GM12875 (cell line): ENCODE measurements around the gene SDCCAG8.

ENCODE experiments used
- H3K4me3 ChIP-seq: one replicate; pipeline ENCODE4 v1.5.1; 2011; ENCODE audit warnings: low read depth, low read length, control low read depth
- TF ChIP-seq, protein P1 (sequence below): IDR thresholded peaks from 2 replicates; pipeline ENCODE4 v1.5.1; 2011; ENCODE audit warnings: low read depth, mild to moderate bottlenecking, control low read depth, inconsistent platforms, low read length, moderate library complexity, borderline replicate concordance; ENCODE audit not compliant: insufficient read depth

The SDCCAG8 gene

DNA sequence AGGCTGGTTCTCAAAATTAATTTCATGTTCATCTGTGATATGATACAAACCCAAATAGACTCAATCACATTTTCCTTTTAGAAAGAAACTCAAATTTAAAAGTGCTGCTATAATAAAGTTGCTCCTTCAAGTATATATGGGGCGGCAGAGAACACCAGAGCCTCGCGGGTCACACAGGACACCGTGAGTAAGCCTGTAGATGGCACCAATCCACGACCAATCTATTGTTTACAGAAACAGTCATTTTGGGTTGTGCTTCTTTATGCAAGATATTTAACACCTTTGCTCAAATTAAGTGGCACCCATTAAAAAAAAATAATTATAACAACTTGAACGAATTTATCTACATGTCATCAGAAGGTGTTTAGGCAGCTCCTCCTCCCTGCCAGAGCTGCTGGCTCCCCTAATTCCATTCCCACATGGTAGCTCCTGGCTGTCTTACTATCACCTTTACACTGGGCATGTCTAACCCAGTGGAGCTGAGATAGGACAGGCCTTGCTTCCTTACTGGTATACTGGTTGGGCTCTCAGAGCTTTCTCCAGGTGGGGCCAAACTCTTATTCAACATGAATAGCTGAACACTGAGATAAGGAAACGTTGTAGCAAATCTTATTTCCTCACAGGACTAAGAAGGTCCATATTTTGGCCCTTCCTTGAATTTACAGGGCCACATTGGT lies 287.0 kb downstream of the SDCCAG8 start:
- TF ChIP-seq, protein P1, sequence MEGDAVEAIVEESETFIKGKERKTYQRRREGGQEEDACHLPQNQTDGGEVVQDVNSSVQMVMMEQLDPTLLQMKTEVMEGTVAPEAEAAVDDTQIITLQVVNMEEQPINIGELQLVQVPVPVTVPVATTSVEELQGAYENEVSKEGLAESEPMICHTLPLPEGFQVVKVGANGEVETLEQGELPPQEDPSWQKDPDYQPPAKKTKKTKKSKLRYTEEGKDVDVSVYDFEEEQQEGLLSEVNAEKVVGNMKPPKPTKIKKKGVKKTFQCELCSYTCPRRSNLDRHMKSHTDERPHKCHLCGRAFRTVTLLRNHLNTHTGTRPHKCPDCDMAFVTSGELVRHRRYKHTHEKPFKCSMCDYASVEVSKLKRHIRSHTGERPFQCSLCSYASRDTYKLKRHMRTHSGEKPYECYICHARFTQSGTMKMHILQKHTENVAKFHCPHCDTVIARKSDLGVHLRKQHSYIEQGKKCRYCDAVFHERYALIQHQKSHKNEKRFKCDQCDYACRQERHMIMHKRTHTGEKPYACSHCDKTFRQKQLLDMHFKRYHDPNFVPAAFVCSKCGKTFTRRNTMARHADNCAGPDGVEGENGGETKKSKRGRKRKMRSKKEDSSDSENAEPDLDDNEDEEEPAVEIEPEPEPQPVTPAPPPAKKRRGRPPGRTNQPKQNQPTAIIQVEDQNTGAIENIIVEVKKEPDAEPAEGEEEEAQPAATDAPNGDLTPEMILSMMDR = no peak
- no peak overlapping the region for H3K4me3 ChIP-seq

DNA sequence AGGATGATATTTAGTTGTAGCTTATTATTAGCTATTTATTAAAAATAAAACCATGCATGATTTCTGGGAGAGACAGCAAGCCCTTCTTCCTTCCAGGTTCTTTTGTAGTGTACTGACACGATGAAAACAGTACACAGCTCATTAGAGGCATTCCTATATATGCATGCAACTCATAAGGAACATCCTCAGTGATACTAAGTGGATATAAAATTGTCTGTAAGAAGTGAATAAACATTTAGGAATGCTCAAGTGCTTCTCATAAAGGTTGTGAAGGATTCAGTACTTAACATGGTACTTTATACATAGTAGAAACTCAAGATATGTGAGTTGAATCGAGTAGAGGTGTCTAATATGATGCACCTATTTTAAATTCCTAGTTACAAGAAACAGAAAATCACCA lies 287.7 kb downstream of the SDCCAG8 start:
- TF ChIP-seq, protein P1 = no peak
- H3K4me3 ChIP-seq = no peak overlapping the region

DNA sequence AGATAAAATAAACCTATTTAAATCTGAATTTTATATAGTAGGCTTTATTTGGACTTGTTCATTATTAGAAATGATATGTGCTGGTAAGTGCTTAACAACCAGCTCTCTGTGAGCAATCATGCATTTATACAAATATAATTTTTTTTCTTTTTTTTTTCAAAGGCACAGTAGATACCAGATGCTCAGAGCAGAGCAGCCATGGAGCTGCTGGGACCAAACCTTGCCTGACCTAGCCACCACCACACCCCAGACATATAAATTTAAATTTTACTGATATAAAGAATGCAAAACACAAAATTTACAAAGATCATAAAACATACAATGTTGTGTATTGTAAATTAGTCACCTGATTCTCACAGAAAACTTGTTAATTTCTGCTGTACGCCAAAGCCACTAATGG lies 290.6 kb downstream of the SDCCAG8 start:
- TF ChIP-seq, protein P1 = no peak

DNA sequence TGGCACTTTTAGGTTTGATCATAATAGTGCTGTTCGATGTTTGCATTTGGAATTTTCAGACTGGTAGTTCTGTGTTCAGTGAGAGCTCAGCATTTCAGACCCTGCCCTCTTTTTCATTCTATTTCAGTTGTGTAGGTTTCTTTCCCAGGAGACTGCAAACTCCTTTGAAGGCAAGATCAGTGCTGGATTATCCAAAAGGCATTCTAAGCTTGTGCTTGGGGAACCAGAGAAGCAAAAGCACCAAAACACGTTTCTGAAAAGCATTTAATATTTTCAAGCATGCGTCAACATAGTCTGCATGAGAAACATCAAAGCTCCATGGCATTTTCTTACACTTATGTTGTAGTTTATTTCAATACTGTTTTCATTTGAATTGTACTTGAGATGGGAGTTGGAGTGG lies 292.1 kb downstream of the SDCCAG8 start:
- TF ChIP-seq, protein P1 = no peak
- no peak overlapping the region for H3K4me3 ChIP-seq

More for the DNA sequence above, 290.6 kb downstream of the SDCCAG8 start:
- no peak overlapping the region for H3K4me3 ChIP-seq

DNA sequence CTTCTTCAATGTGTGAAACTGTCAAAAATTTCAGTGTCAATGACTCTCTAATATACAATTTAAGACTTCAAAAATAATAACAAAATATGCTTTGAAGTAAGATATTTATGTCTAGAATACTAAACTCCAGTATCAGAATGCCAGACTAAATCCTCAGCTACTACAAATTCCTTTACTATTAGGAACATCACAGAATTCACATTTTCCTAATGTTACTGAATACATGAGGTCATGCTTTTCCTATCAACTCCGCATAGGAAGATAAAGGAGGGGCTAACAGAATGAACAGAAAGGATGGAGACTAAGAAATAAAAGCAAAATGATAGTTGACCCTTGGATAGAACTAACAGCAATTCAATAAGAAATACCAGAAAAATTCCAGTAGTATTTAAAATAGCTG lies 292.7 kb downstream of the SDCCAG8 start:
- no peak overlapping the region for H3K4me3 ChIP-seq
- TF ChIP-seq, protein P1 = no peak

DNA sequence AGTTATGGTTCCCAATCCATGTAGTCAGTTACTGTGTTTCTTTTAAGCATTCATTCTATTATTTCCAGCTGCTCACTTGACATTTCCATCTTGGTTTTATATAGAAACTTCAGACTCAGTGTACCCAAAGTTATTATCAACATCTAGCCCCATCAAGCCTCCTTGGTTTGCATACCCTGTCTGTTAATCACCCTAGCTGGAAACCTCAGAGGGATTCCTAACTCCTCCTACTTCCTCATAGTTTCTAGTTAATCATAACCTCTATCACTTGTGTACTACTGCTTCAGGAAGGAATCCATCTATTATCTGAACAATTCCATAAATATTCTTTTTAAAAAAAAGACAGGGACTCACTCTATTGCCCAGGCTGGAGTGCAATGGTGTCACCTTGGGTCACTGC lies 293.3 kb downstream of the SDCCAG8 start:
- H3K4me3 ChIP-seq = no peak overlapping the region
- TF ChIP-seq, protein P1 = no peak
